Measurements from ENCODE around the gene MIDN.

GRCh38 chr19:1228161-1228957 lies 20.0 kb upstream of the MIDN start:
- TF ChIP-seq POLR2A (IDR thresholded peaks at IDR 0.05; ENCODE audit: low read length) (no peak), GATA1 (IDR thresholded peaks at IDR 0.05; ENCODE audit: low read depth, low read length) (no peak)
